Neutrophil (primary cell): ENCODE data around the gene ZNF185.

ENCODE experiments used
- H3K27ac ChIP-seq: fragments of 200-600 bp; sonication (generic); 2 replicates; pipeline ENCODE4 v1.5.1; 2016; ENCODE audit warnings: mild to moderate bottlenecking, moderate library complexity
- H3K27me3 ChIP-seq: fragments of 200-600 bp; sonication (generic); 2 replicates; pipeline ENCODE4 v1.6.0; 2016; ENCODE audit warnings: mild to moderate bottlenecking
- H3K36me3 ChIP-seq: fragments of 200-600 bp; sonication (generic); 2 replicates; pipeline ENCODE4 v1.5.1; 2017
- H3K4me1 ChIP-seq, 2 experiments: fragments of 200-600 bp in 1 of 2; sonication (generic) in 1 of 2; 1 replicate in 1 of 2; 2 replicates in 1 of 2; pipeline versions ENCODE4 v1.5.1 to v1.6.1; 2013 to 2016; ENCODE audit warnings: low read depth in 1 of 2, low read length in 1 of 2, mild to moderate bottlenecking in 1 of 2, moderate library complexity in 1 of 2; ENCODE audit not compliant: control insufficient read depth in 1 of 2, insufficient read depth in 1 of 2
- H3K4me3 ChIP-seq, 2 experiments: fragments of 200-600 bp in 1 of 2; sonication (generic) in 1 of 2; 1 replicate in 1 of 2; 2 replicates in 1 of 2; pipeline ENCODE4 v1.5.1; 2013 to 2016; ENCODE audit warnings: low read depth in 1 of 2, low read length in 1 of 2, mild to moderate bottlenecking in 1 of 2, moderate library complexity in 1 of 2
- H3K9me3 ChIP-seq: fragments of 200-600 bp; sonication (generic); 2 replicates; pipeline ENCODE4 v1.5.1; 2016
- TF ChIP-seq, protein P1 (sequence below): fragments of 200-600 bp; sonication (generic); IDR thresholded peaks from 2 replicates; pipeline ENCODE4 v1.5.1; 2016; ENCODE audit warnings: antibody characterized with exemption

The ZNF185 gene

DNA sequence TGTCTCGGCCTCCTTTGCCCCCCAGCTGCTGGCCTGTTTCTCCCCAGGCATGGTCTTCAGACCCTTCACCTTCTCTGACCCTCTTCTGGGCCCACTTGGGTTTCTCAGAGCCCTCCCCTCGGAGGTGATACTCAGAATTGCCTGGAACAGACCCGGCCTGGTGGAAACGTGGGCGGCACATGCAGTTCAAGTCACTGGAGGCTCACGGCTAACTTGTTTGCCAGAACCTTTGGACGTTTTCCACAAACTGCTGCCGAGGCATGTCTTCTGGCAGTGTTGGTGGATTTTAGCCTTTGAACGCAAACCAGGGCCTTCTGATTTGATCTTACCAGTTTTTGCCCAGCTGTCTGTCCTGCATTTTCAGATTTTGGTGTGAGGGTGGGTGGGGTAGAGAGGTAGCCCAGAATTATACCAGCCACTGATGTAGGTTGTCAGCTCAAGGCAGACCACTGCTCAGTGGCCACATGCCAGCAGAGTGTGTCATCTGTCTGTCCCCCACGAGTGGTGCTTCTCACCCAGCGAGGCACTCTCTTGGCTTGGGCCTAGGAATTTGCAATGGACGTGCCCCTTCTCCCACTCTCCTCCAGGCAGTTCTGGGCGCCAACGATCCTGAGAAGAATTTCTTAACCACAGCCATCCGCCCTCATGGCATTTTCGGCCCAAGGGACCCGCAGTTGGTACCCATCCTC, 32.5 kb upstream of the ZNF185 start:
- H3K27me3 ChIP-seq: no peaks in the 10 kb centered on the region
- TF ChIP-seq, protein P1, sequence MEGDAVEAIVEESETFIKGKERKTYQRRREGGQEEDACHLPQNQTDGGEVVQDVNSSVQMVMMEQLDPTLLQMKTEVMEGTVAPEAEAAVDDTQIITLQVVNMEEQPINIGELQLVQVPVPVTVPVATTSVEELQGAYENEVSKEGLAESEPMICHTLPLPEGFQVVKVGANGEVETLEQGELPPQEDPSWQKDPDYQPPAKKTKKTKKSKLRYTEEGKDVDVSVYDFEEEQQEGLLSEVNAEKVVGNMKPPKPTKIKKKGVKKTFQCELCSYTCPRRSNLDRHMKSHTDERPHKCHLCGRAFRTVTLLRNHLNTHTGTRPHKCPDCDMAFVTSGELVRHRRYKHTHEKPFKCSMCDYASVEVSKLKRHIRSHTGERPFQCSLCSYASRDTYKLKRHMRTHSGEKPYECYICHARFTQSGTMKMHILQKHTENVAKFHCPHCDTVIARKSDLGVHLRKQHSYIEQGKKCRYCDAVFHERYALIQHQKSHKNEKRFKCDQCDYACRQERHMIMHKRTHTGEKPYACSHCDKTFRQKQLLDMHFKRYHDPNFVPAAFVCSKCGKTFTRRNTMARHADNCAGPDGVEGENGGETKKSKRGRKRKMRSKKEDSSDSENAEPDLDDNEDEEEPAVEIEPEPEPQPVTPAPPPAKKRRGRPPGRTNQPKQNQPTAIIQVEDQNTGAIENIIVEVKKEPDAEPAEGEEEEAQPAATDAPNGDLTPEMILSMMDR: no peak
- H3K36me3 ChIP-seq: peaks cover 31% of the 10 kb centered on the region
- H3K9me3 ChIP-seq: no peaks in the 10 kb centered on the region
- no peaks in the 10 kb centered on the region for H3K4me1 ChIP-seq
- H3K27ac ChIP-seq: no peak overlapping the region
- no peak overlapping the region for H3K4me3 ChIP-seq

- no peaks in the 10 kb centered on the region for H3K9me3 ChIP-seq
- no peaks in the 10 kb centered on the region for H3K27me3 ChIP-seq
- no peak overlapping the region for H3K4me3 ChIP-seq
- H3K4me1 ChIP-seq: no peaks in the 10 kb centered on the region
- peaks cover 31% of the 10 kb centered on the region for H3K36me3 ChIP-seq
- no peak overlapping the region for H3K27ac ChIP-seq
- TF ChIP-seq, protein P1: no peak
Observed at GRCh38 chrX:152866386-152866785, 31.5 kb upstream of the ZNF185 start.

DNA sequence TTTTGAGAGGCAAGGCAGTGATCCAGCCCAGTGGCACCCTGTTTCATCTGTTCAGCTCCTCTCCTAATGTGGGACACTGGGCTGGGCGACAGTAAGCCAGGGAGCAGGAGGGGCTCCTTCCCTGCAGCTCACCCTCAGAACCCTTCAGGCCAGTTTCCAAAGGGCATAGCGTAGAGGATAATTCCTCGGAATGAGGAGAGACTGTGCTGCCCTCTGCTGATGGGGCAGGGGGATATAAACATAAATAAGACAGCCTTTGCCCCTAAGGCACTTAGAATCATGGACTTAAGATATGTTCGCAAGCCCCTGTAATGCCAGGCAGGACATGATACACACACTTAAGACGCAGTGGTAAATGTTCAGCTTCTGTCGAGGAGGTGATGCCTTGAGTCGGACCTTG, 27.9 kb upstream of the ZNF185 start:
- Histone ChIP-seq H3K27me3 (no peaks in the 10 kb centered on the region), H3K27ac (no peak overlapping the region), H3K9me3 (no peaks in the 10 kb centered on the region), H3K4me1 (no peaks in the 10 kb centered on the region), H3K36me3 (peaks cover 31% of the 10 kb centered on the region), H3K4me3 (no peak overlapping the region)
- TF ChIP-seq, protein P1: no peak

GRCh38 chrX:152871260-152871659, 26.6 kb upstream of the ZNF185 start:
- H3K9me3 ChIP-seq: no peaks in the 10 kb centered on the region
- no peak overlapping the region for H3K4me3 ChIP-seq
- TF ChIP-seq, protein P1: no peak
- no peaks in the 10 kb centered on the region for H3K4me1 ChIP-seq
- H3K27ac ChIP-seq: no peak overlapping the region
- H3K36me3 ChIP-seq: peaks cover 24% of the 10 kb centered on the region
- H3K27me3 ChIP-seq: no peaks in the 10 kb centered on the region

DNA sequence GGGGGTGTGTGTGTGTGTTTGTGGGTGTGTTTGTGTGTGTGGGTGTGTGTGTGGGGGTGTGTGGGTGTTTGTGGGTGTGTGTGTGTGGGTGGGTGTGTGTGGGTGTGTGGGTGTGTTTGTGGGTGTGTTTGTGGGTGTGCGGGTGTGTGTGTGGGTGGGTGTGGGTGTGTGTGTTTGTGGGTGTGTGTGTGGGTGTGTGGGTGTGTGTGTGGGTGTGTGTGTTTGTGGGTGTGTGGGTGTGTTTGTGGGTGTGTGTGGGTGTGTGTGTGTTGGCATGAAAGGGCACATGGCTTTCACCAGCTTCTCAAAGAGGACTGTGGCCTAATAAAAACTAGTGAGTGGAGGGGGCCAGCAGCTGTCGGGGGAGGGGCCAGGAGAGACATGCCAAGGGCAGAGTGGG, 25.3 kb upstream of the ZNF185 start:
- Histone ChIP-seq H3K27me3 (no peaks in the 10 kb centered on the region), H3K36me3 (peaks cover 22% of the 10 kb centered on the region), H3K27ac (no peak overlapping the region), H3K9me3 (no peaks in the 10 kb centered on the region), H3K4me1 (no peaks in the 10 kb centered on the region), H3K4me3 (no peak overlapping the region)
- TF ChIP-seq, protein P1: no peak
